Measurements from ENCODE around the gene CYP1A2.

Gene CYP1A2

GRCh38 chr15:74801311-74801997 is 52.8 kb downstream of the CYP1A2 start:
- DNase-seq (ENCODE audit: extremely low read depth in 1 of 2, low read depth in 1 of 2): no peak

GRCh38 chr15:74802290-74802689 is 53.6 kb downstream of the CYP1A2 start:
- DNase-seq (ENCODE audit: extremely low read depth in 1 of 2, low read depth in 1 of 2): no peak

- DNase-seq (ENCODE audit: extremely low read depth in 1 of 2, low read depth in 1 of 2): no peak
Measured at GRCh38 chr15:74802862-74803447, 54.3 kb downstream of the CYP1A2 start.

GRCh38 chr15:74804935-74805334 is 56.3 kb downstream of the CYP1A2 start:
- DNase-seq (ENCODE audit: extremely low read depth in 1 of 2, low read depth in 1 of 2): no peak
